Hypothalamus (tissue), 51 donors: Measurements from ENCODE around the gene SH3D19.
"Not testable (repeated sequence)": the region's sequence is repeated elsewhere in the genome, so short reads cannot be mapped to it uniquely, and the experiment has no call there.

Source experiments
- DNase-seq, 51 donors: peaks; one replicate each; lab custom pipeline; 2025; lab: John Stamatoyannopoulos, UW

Gene SH3D19

DNA sequence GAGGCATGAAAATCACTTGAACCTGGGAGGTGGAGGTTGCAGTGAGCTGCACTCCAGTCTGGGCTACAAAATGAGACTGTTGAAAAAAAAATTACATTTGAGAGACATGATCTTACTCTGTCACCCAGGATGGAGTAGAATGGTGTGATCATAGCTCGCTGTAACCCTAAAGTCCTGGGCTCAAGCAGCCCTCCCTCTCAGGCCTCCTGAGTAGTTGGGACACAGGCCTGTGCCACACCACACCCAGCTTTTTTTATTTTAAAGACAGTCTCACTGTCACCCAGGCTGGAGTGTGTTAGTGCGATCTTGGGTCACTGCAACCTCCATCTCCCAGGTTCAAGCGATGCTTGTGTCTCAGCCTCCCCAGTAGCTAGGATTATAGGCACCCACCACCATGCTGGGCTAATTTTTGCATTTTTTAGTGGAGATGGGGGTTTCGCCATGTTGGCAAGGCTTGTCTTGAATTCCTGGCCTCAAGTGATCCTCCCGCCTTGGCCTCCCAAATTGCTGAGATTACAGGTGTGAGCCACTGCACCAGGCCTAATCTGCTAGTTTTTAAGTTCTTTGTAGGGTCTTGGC, 219.9 kb downstream of the SH3D19 start:
- no peak for DNase-seq

DNA sequence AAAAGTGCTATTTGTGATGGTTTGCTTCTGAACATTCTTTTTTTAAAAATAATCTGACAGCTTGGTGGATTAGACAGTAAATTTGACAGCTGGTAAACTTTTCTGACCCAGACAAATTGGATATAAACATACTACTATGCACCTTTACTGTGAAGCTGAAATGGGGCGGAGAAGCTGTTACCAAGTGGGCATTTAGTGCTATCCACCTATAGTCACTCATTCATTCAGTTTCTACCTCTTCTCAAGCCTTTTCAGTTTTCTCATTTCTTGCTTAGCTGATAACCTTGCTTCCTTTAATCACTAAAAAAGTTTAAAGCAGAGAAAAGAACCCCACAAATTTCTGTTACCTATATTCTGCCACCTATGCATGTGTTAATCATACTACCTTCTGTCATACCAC, 220.8 kb downstream of the SH3D19 start:
- DNase-seq, result no peak

GRCh38 chr4:151103758-151104157, 221.6 kb downstream of the SH3D19 start:
- no peak for DNase-seq

- DNase-seq, result no peak
Measured at GRCh38 chr4:151100531-151100930, 224.9 kb downstream of the SH3D19 start.

- peak in 4 of 51 donors; percentile 33 to 58 (median 42) for DNase-seq
Measured at GRCh38 chr4:151099976-151100417, 225.4 kb downstream of the SH3D19 start.

DNA sequence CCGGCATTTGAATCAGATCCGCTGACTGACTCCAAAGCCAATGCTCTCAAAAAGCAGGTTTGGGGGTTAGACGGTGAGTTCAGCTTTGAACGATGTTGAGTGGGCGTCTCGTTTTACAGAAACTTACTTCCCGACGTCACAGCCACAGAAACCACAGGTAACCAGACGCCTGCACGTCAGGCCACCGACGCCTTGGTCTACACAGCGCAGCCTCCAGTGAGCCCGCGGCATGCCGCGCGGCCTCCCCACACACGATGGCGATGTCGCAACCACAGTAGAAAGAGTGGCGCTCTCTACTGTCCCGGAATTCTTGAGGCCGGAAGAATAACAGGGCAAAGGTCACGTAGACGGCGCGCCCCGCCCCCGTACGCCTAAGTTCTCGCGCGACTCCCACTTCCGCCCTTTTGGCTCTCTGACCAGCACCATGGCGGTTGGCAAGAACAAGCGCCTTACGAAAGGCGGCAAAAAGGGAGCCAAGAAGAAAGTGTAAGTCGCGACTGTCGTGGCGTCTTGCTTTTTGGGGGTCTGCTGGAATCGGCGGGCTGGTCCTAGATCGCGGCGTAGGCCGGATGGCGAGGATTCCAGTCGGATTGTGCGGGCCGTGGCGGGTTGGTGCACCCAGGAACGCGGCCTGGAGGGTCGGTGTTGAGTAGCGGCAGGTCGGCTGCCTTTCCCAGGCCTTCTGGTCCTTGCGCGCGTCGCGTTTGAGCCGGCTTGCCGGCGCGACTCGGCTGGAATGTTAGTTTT, 226.0 kb downstream of the SH3D19 start, which contains the start of gene RPS3A:
Gene RPS3A (plus strand): TSS at position 400 of the 747 bp plus-strand sequence. CDS start 25 bp downstream, at position 425.
- DNase-seq, result peak; percentile 65 to 98 (median 92)

- no peak for DNase-seq
Measured at GRCh38 chr4:151098979-151099228, 226.5 kb downstream of the SH3D19 start.

GRCh38 chr4:151097759-151098158, 227.6 kb downstream of the SH3D19 start:
- DNase-seq, result no peak

GRCh38 chr4:151095142-151095541, 230.3 kb downstream of the SH3D19 start:
- no peak for DNase-seq

GRCh38 chr4:151094290-151094751, 231.1 kb downstream of the SH3D19 start:
- DNase-seq, result no peak

DNA sequence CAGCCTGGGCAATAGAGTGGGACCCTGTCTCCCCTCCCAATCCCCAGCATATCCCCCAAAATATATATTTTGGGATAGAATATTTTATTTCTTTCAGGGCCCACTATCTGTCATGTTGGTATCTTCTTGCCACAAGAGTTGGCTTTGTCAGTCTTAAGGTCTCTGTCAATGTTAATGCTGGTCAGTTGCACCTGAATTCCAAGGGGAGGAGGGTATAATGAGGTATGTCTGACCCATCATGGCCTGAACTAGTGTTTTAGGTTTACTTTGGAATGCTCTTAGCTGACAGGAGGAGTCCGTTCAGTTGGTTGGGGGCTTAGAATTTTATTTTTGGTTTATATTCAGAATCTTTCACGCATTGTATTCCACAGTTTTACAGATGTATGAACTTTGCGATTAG, 232.2 kb downstream of the SH3D19 start:
- no peak for DNase-seq

DNA sequence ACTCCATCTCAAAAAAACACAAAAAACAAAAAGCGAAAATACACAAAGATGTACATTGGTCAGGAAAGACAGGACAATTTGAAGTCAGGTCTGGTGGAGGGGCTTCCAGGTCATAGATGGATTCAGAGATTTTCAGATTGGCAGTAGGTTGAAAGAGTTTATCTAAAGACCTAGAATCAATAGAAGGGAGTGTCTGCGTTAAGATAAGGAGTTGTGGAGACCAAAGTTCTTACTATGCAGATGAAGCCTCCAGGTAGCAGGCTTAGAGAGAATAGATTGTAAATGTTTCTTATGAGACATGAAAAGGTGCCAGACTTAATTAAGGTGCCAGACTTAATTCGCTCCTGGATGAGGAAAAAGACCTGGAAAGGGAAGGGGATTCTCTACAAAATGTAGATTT, 232.9 kb downstream of the SH3D19 start:
- no peak for DNase-seq

DNA sequence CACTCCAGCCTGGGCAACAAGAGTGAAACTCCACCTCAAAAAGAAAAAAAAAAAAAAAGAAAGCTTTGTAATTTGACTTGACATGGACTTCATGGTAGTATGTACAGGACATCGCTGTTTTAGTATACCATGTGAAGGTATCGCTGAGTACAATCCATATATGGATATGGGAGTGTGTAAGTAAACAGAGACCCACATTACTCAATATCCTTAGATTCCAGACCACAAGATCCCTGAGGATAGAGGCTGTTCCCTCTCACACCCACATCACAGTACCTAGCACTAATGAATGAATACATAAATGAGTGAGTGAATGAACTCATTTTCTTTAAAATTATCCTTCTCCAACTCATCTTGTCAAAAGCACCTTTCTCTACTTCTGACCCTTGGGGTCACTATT, 234.4 kb downstream of the SH3D19 start:
- no peak for DNase-seq

- DNase-seq, result no peak
Measured at GRCh38 chr4:151087467-151087866, 237.9 kb downstream of the SH3D19 start.

- not testable (repeated sequence) for DNase-seq
Measured at GRCh38 chr4:151077978-151078377, 247.4 kb downstream of the SH3D19 start.

- DNase-seq, result no peak
Measured at GRCh38 chr4:151074416-151074916, 250.9 kb downstream of the SH3D19 start.
